Measurements from ENCODE around the gene PRXL2C. TPM values are rescaled to one million over a fixed set of nuclear protein-coding genes. Genes with fewer than 3 reads are reported as not detected.

Gene PRXL2C
- total RNA-seq, 6 experiments from 2014 or later = 2.9 to 10.7 (median 5.6) TPM

GRCh38 chr9:96609732-96610131 is 45.4 kb downstream of the PRXL2C start:
- Histone ChIP-seq H3K9me3 (no peaks in the 10 kb centered on the region), H3K4me3 (no peak overlapping the region), H3K27ac (no peak overlapping the region), H3K36me3 (no peaks in the 10 kb centered on the region), H3K4me1 (peaks cover 0 to 32% (median 14%) of the 10 kb centered on the region in 4 donors), H3K27me3 (no peaks in the 10 kb centered on the region)
- ATAC-seq (no peak), DNase-seq (no peak)
- intact Hi-C loops (cut with DNase I) = no loop called here
- no peak for TF ChIP-seq CTCF (IDR thresholded peaks at IDR 0.05)
- no peak for TF ChIP-seq POLR2A (IDR thresholded peaks at IDR 0.05)

DNA sequence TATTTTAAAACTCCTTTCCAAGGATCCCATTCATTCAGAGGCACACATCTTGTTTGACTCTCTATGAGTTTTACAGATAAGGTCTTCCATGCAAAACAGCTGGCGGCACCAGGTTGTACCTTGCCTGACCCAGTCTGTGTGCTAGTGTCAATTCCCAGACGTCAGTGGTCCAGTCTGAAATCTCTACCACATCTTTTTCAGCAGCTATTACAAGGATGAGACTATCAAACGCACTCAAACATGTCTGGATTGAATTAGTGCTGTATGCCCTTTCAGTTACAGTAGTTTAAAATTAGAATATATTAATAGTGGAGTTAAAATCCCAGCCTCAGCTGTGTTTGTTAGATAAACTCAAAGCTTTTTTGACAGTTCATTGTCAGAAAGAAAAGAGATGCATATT is 47.1 kb downstream of the PRXL2C start:
- no peaks in the 10 kb centered on the region for H3K9me3 ChIP-seq
- ATAC-seq = no peak
- no peak overlapping the region for H3K27ac ChIP-seq
- no peaks in the 10 kb centered on the region for H3K36me3 ChIP-seq
- no peak for TF ChIP-seq POLR2A (IDR thresholded peaks at IDR 0.05)
- no peak for TF ChIP-seq CTCF (IDR thresholded peaks at IDR 0.05)
- WGBS (ENCODE audit: insufficient coverage, low coverage, low lambda C conversion rate, missing lambda C conversion rate) = 47% methylated on average over 3 of the region's 3 CpGs
- no peak for DNase-seq
- H3K4me1 ChIP-seq = peaks cover 0 to 35% (median 13%) of the 10 kb centered on the region in 4 donors
- intact Hi-C loops (cut with DNase I) = no loop called here
- no peaks in the 10 kb centered on the region for H3K27me3 ChIP-seq
- no peak overlapping the region for H3K4me3 ChIP-seq

DNA sequence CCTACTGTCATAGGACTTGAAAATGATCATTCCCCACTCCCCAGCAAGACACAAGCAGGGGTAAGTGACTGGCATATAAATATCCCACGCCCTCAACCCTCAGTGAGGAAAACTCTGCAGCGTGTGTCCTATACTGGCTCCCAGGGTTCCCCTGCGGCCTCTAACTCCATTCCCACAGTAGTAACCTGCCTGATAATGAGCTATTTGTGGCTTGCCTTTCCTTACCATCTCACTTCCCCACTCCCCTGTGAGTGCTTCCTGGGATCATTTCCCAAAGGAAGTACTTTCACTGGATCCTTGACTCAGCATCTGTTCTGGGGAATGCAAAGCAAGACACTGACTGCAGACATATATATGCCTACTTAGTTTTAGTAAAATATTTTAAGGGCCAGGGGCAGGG is 49.8 kb downstream of the PRXL2C start:
- Histone ChIP-seq H3K4me3 (no peak overlapping the region), H3K9me3 (no peaks in the 10 kb centered on the region), H3K27ac (peak overlapping the region in 1 of 3 donors; percentile 67), H3K4me1 (peaks cover 0 to 16% (median 3%) of the 10 kb centered on the region in 4 donors), H3K36me3 (no peaks in the 10 kb centered on the region), H3K27me3 (no peaks in the 10 kb centered on the region)
- no peak for TF ChIP-seq POLR2A (IDR thresholded peaks at IDR 0.05)
- no peak for TF ChIP-seq CTCF (IDR thresholded peaks at IDR 0.05)
- ATAC-seq (no peak), DNase-seq (no peak)
- 83% methylated on average over 2 of the region's 3 CpGs for WGBS (ENCODE audit: insufficient coverage, low coverage, low lambda C conversion rate, missing lambda C conversion rate)
- intact Hi-C loops (cut with DNase I) = no loop called here

GRCh38 chr9:96604004-96604319 is 51.2 kb downstream of the PRXL2C start:
- peak; percentile 89 to 94 (median 90) for ATAC-seq
- no peaks in the 10 kb centered on the region for H3K27me3 ChIP-seq
- peaks cover 0 to 15% (median 7%) of the 10 kb centered on the region in 4 donors for H3K4me1 ChIP-seq
- H3K4me3 ChIP-seq = peak overlapping the region in 2 of 3 donors; percentile 12 to 28
- H3K36me3 ChIP-seq = no peaks in the 10 kb centered on the region
- intact Hi-C loops (cut with DNase I) = no loop called here
- H3K9me3 ChIP-seq = no peaks in the 10 kb centered on the region
- TF ChIP-seq CTCF (IDR thresholded peaks at IDR 0.05) (no peak), POLR2A (IDR thresholded peaks at IDR 0.05) (no peak)
- peak overlapping the region; percentile 17 to 87 (median 67) for H3K27ac ChIP-seq
- DNase-seq = peak in 2 of 3 donors; percentile 32 to 78
- 9% methylated on average over 3 of the region's 3 CpGs for WGBS (ENCODE audit: insufficient coverage, low coverage, low lambda C conversion rate, missing lambda C conversion rate)

Data from right lobe of liver (tissue), 6 donors.